Ascending aorta (tissue), 2 donors: ENCODE measurements around the gene EPHB2. TPM values are rescaled to one million over a fixed set of nuclear protein-coding genes. Genes with fewer than 3 reads are reported as not detected.
A peak's percentile ranks its signal among the peaks of the same experiment; 100 is the strongest.

Experiments
- DNase-seq, 2 donors: peaks; one replicate each; pipeline ENCODE4 v3.0.0-alpha.2; 2019; ENCODE audit warnings: low spot score in 2 of 2
- H3K27ac ChIP-seq, 2 donors: fragments of 200-600 bp; sonication (generic); one replicate each; pipeline ENCODE4 v1.5.1; 2016 to 2017; ENCODE audit warnings: mild to moderate bottlenecking in 1 of 2
- H3K27me3 ChIP-seq: fragments of 200-600 bp; sonication (generic); one replicate; pipeline ENCODE4 v1.5.1; 2017
- H3K36me3 ChIP-seq, 2 donors: fragments of 200-600 bp; sonication (generic); one replicate each; pipeline ENCODE4 v1.5.1; 2016
- H3K4me1 ChIP-seq, 2 donors: fragments of 200-600 bp; sonication (generic); one replicate each; pipeline ENCODE4 v1.5.1; 2016 to 2017; ENCODE audit warnings: mild to moderate bottlenecking in 1 of 2
- H3K4me3 ChIP-seq, 2 donors: fragments of 200-600 bp; sonication (generic); one replicate each; pipeline ENCODE4 v1.5.1; 2016 to 2017; ENCODE audit warnings: mild to moderate bottlenecking in 1 of 2
- H3K9me3 ChIP-seq, 2 donors: fragments of 200-600 bp; sonication (generic); one replicate each; pipeline ENCODE4 v1.5.1; 2016
- intact Hi-C: fragments of 100-400 bp; cut with DNase I; formaldehyde crosslinking; loops from one replicate; pipeline ENCODE4 v1.15.1; 2023
- total RNA-seq: library from RNA; depleted of rRNA; stranded (reverse); fragments of >200 nt; gene quantifications from one replicate; pipeline ENCODE4 v1.1.0, GENCODE V29; 2016
- TF ChIP-seq, protein P1 (sequence below), 3 experiments: fragments of 200-600 bp in 2 of 3; fragments of 450-650 bp in 1 of 3; sonication (generic) in 2 of 3; IDR thresholded peaks; one replicate each; pipeline ENCODE4 v1.5.1; 2016 to 2019; ENCODE audit warnings: antibody characterized with exemption in 3 of 3, mild to moderate bottlenecking in 1 of 3, moderate library complexity in 1 of 3

The EPHB2 gene
- total RNA-seq, 1 donor from 2014 or later, result 3.2 TPM

DNA sequence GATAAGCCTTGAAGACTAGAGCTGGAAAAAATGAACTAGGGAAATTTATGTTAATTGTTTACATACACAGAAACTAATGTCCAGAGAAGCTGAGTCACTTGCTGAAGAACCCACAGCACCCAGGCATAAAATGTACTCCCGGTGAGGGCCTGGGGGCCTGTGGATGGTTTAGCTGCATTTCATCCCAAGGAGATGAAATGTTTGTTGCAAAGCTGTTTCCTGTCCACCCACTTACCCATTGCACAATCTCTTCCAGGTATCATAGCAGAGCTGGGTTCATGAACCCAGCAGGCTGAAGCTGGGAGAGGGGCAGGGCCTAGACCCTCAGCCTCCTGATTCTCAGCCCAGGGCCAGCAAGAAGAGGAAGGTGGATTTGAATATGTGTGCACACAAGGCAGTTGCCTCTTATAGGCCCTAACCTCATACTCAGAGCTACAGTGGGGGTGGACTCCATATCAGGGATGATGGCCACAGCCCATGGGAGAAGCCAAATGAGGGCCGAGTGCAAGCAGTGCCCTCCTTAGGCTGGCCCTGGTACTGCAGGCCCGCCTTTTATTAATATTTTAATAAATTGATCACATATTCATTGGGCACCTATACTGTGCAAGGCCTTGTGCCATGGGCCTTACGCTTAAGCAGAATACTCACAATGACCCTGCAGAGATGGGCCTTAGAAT lies 151.3 kb downstream of the EPHB2 start:
- H3K4me1 ChIP-seq, result no peaks in the 10 kb centered on the region
- H3K9me3 ChIP-seq, result no peaks in the 10 kb centered on the region
- H3K27me3 ChIP-seq, result no peaks in the 10 kb centered on the region
- intact Hi-C loops, result no loop called here
- H3K36me3 ChIP-seq, result no peaks in the 10 kb centered on the region
- TF ChIP-seq, protein P1, sequence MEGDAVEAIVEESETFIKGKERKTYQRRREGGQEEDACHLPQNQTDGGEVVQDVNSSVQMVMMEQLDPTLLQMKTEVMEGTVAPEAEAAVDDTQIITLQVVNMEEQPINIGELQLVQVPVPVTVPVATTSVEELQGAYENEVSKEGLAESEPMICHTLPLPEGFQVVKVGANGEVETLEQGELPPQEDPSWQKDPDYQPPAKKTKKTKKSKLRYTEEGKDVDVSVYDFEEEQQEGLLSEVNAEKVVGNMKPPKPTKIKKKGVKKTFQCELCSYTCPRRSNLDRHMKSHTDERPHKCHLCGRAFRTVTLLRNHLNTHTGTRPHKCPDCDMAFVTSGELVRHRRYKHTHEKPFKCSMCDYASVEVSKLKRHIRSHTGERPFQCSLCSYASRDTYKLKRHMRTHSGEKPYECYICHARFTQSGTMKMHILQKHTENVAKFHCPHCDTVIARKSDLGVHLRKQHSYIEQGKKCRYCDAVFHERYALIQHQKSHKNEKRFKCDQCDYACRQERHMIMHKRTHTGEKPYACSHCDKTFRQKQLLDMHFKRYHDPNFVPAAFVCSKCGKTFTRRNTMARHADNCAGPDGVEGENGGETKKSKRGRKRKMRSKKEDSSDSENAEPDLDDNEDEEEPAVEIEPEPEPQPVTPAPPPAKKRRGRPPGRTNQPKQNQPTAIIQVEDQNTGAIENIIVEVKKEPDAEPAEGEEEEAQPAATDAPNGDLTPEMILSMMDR (IDR thresholded peaks at IDR 0.05), result peak; percentile 40 to 59 (median 42)
- DNase-seq, result no peak
- H3K27ac ChIP-seq, result no peak overlapping the region
- no peak overlapping the region for H3K4me3 ChIP-seq

DNA sequence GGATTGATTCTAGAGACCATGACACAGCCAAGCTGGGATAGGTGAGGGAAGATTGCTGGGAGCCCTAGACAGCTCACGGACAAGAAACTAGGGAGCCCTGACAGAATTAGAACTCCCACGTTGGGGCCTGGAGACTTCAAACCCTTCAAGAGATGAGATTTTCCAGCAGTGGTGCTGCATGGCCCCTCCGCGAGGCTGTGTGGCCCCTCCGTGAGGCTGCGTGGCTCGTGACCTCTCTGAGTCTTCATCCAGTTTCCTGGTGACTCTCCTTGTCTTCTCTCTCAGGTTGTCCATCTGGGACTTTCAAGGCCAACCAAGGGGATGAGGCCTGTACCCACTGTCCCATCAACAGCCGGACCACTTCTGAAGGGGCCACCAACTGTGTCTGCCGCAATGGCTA lies 152.1 kb downstream of the EPHB2 start:
- no peak for DNase-seq
- Histone ChIP-seq H3K4me1 (no peaks in the 10 kb centered on the region), H3K27ac (no peak overlapping the region), H3K4me3 (no peak overlapping the region), H3K9me3 (no peaks in the 10 kb centered on the region), H3K36me3 (no peaks in the 10 kb centered on the region), H3K27me3 (no peaks in the 10 kb centered on the region)
- intact Hi-C loops, result no loop called here
- TF ChIP-seq, protein P1 (IDR thresholded peaks at IDR 0.05), result no peak

DNA sequence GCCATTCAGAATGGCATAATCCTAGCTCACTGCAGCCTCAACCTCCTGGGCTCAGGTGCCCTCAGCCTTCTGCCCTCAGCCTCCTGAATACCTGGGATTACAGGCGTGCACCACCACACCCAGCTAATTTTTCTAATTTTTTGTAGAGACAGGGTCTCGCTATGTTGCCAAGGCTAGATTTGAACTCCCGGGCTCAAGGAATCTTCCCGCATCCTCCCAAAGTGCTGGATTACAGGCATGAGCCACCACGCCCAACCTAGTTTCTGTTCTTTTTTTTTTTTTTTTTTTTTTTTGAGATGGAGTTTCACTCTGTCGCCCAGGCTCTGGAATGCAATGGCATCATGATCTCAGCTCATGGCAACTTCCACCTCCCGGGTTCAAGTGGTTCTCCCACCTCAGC lies 153.1 kb downstream of the EPHB2 start:
- no peak for DNase-seq
- H3K36me3 ChIP-seq, result no peaks in the 10 kb centered on the region
- H3K9me3 ChIP-seq, result no peaks in the 10 kb centered on the region
- TF ChIP-seq, protein P1 (IDR thresholded peaks at IDR 0.05), result no peak
- no peak overlapping the region for H3K27ac ChIP-seq
- H3K4me3 ChIP-seq, result no peak overlapping the region
- no peaks in the 10 kb centered on the region for H3K27me3 ChIP-seq
- intact Hi-C loops, result no loop called here
- no peaks in the 10 kb centered on the region for H3K4me1 ChIP-seq

DNA sequence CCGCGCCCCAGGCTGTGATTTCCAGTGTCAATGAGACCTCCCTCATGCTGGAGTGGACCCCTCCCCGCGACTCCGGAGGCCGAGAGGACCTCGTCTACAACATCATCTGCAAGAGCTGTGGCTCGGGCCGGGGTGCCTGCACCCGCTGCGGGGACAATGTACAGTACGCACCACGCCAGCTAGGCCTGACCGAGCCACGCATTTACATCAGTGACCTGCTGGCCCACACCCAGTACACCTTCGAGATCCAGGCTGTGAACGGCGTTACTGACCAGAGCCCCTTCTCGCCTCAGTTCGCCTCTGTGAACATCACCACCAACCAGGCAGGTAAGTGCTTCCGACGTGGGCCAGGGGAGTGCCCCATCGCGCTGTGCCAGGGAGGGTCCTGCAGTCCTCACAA lies 154.2 kb downstream of the EPHB2 start:
- intact Hi-C loops, result no loop called here
- Histone ChIP-seq H3K27me3 (no peaks in the 10 kb centered on the region), H3K36me3 (no peaks in the 10 kb centered on the region), H3K4me1 (no peaks in the 10 kb centered on the region), H3K9me3 (no peaks in the 10 kb centered on the region), H3K27ac (no peak overlapping the region), H3K4me3 (no peak overlapping the region)
- TF ChIP-seq, protein P1 (IDR thresholded peaks at IDR 0.05), result no peak
- DNase-seq, result no peak

DNA sequence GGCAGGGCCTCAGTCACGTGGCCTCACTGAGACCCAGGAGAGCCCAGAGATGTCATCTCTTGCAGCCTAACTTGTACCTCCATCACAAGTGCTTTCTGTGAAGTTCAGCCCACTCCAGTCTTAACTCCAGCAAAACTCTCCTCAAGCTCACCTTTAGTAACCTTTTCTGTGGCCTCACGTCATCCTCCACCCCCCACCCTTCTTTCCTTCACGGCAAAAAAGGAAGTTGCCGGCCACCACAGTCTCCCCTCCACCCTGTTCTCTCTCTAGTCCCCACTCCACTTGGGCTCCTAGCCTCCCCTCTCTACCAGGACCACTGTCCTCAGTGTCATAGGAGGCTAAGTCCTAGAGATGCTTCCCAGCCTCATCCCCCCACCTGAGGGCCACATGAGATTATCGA lies 155.1 kb downstream of the EPHB2 start:
- Histone ChIP-seq H3K9me3 (no peaks in the 10 kb centered on the region), H3K36me3 (no peaks in the 10 kb centered on the region), H3K4me3 (no peak overlapping the region), H3K27me3 (no peaks in the 10 kb centered on the region), H3K4me1 (no peaks in the 10 kb centered on the region), H3K27ac (no peak overlapping the region)
- TF ChIP-seq, protein P1 (IDR thresholded peaks at IDR 0.05), result no peak
- intact Hi-C loops, result no loop called here
- no peak for DNase-seq

DNA sequence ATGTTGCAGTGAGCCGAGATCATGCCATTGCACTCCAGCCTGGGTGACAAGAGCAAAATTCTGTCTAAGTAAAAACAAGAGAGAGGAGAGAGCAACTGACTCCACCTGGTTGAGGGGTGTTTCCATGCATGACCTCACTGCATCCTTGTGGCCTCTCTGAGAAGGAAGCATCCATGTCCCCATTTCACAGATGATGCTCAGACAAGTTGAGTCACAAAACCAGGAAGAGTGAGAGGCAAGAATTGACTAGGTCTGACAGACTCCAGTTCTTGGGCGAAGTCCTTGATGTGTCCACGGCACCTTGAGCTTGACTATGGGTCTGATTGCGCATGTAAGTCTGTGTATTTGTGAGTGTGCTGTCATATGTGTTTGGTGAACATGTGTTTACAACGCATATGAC lies 156.2 kb downstream of the EPHB2 start:
- no peak overlapping the region for H3K4me3 ChIP-seq
- no peaks in the 10 kb centered on the region for H3K4me1 ChIP-seq
- no peak overlapping the region for H3K27ac ChIP-seq
- H3K27me3 ChIP-seq, result no peaks in the 10 kb centered on the region
- H3K9me3 ChIP-seq, result no peaks in the 10 kb centered on the region
- no peak for DNase-seq
- intact Hi-C loops, result no loop called here
- H3K36me3 ChIP-seq, result no peaks in the 10 kb centered on the region
- TF ChIP-seq, protein P1 (IDR thresholded peaks at IDR 0.05), result no peak
